NCI-H345 treated with DMSO at 0.1 percent for 48 hours (cell line): ENCODE measurements around the gene MAMDC2.
A peak's percentile ranks its signal among the peaks of the same experiment; 100 is the strongest.

Source experiments
- DNase-seq: peaks from one replicate; lab custom pipeline; 2025; ENCODE audit not compliant: unreplicated experiment; lab: John Stamatoyannopoulos, UW

MAMDC2 gene

GRCh38 chr9:70101265-70101664 is 57.6 kb downstream of the MAMDC2 start:
- no peak for DNase-seq

GRCh38 chr9:70105147-70105546 is 61.5 kb downstream of the MAMDC2 start:
- DNase-seq, result no peak

- no peak for DNase-seq
Observed at GRCh38 chr9:70106571-70106970, 62.9 kb downstream of the MAMDC2 start.

GRCh38 chr9:70107558-70107957 is 63.9 kb downstream of the MAMDC2 start:
- no peak for DNase-seq

GRCh38 chr9:70108181-70108580 is 64.5 kb downstream of the MAMDC2 start:
- DNase-seq, result no peak

- DNase-seq, result peak; percentile 72
Observed at GRCh38 chr9:70110194-70111041, 66.8 kb downstream of the MAMDC2 start.

GRCh38 chr9:70111042-70111602 is 67.5 kb downstream of the MAMDC2 start:
- DNase-seq, result peak; percentile 72

GRCh38 chr9:70111641-70112236 is 68.1 kb downstream of the MAMDC2 start:
- DNase-seq, result no peak

GRCh38 chr9:70112981-70113380 is 69.3 kb downstream of the MAMDC2 start:
- DNase-seq, result no peak

GRCh38 chr9:70113403-70114022 is 69.9 kb downstream of the MAMDC2 start:
- DNase-seq, result peak; percentile 25

- DNase-seq, result no peak
Observed at GRCh38 chr9:70114898-70115297, 71.2 kb downstream of the MAMDC2 start.

GRCh38 chr9:70117835-70118319 is 74.2 kb downstream of the MAMDC2 start:
- DNase-seq, result no peak

- DNase-seq, result no peak
Observed at GRCh38 chr9:70119786-70120185, 76.1 kb downstream of the MAMDC2 start.

GRCh38 chr9:70120834-70121510 is 77.3 kb downstream of the MAMDC2 start:
- DNase-seq, result no peak

GRCh38 chr9:70121818-70122436 is 78.3 kb downstream of the MAMDC2 start:
- DNase-seq, result no peak

- no peak for DNase-seq
Observed at GRCh38 chr9:70123695-70124094, 80.0 kb downstream of the MAMDC2 start.

- DNase-seq, result no peak
Observed at GRCh38 chr9:70125621-70126263, 82.1 kb downstream of the MAMDC2 start.

- no peak for DNase-seq
Observed at GRCh38 chr9:70127036-70127435, 83.4 kb downstream of the MAMDC2 start.

- DNase-seq, result no peak
Observed at GRCh38 chr9:70127540-70128416, 84.1 kb downstream of the MAMDC2 start.
